Lower lobe of right lung (tissue), 2 donors: Measurements from ENCODE around the gene ATL3. TPM values are rescaled to one million over a fixed set of nuclear protein-coding genes. Genes with fewer than 3 reads are reported as not detected.
"Not testable (repeated sequence)": the region's sequence is repeated elsewhere in the genome, so short reads cannot be mapped to it uniquely, and the experiment has no call there.

Source experiments
- ATAC-seq, 2 donors: fragments of 200-7000 bp; cut with Tn5 transposase; one replicate each; pipeline ENCODE4 v1.9.1; 2020 to 2022; ENCODE audit warnings: mild to moderate bottlenecking in 2 of 2, moderate library complexity in 2 of 2
- DNase-seq: peaks from one replicate; pipeline ENCODE4 v3.0.0-alpha.2; 2020
- H3K27ac ChIP-seq: fragments of 200-600 bp; one replicate; pipeline ENCODE4 v1.8.0; 2022
- H3K27me3 ChIP-seq: fragments of 200-600 bp; one replicate; pipeline ENCODE4 v1.8.0; 2022; ENCODE audit warnings: low read depth
- H3K36me3 ChIP-seq: fragments of 200-600 bp; one replicate; pipeline ENCODE4 v1.8.0; 2022; ENCODE audit warnings: mild to moderate bottlenecking
- H3K4me1 ChIP-seq: fragments of 200-600 bp; one replicate; pipeline ENCODE4 v1.8.0; 2022
- H3K4me3 ChIP-seq: fragments of 200-600 bp; one replicate; pipeline ENCODE4 v1.8.0; 2022; ENCODE audit warnings: mild to moderate bottlenecking
- H3K9me3 ChIP-seq: fragments of 200-600 bp; one replicate; pipeline ENCODE4 v1.8.0; 2022
- CTCF ChIP-seq: fragments of 200-600 bp; IDR thresholded peaks from one replicate; pipeline ENCODE4 v1.8.0; 2022; ENCODE audit warnings: antibody characterized with exemption, mild to moderate bottlenecking
- intact Hi-C: fragments of 100-400 bp; cut with DNase I; formaldehyde crosslinking; loops from one replicate; pipeline ENCODE4 v1.11.0; 2022
- total RNA-seq: library from RNA; stranded (reverse); fragmentation: NEBNext Ultra II Directional; extraction: Animal tissue kit (Norgen Biotek cat#: 25700); gene quantifications from one replicate; pipeline ENCODE4 v1.2.1, GENCODE V29; 2021
- donor health status: DM: no; HTN: yes; CAD: no; lungs with severe emphysema.

ATL3 gene
- total RNA-seq, 1 donor from 2014 or later = 72.8 TPM

GRCh38 chr11:63686926-63687325 lies 15.8 kb upstream of the ATL3 start:
- H3K27ac ChIP-seq = no peak overlapping the region
- H3K9me3 ChIP-seq = no peaks in the 10 kb centered on the region
- no peak for ATAC-seq
- no peaks in the 10 kb centered on the region for H3K27me3 ChIP-seq
- H3K4me1 ChIP-seq = peaks cover 33% of the 10 kb centered on the region
- no peaks in the 10 kb centered on the region for H3K36me3 ChIP-seq
- intact Hi-C loops = no loop called here
- no peak for DNase-seq
- H3K4me3 ChIP-seq = no peak overlapping the region
- no peak for TF ChIP-seq CTCF

- H3K36me3 ChIP-seq, H3K9me3 ChIP-seq, intact Hi-C loops, ATAC-seq, H3K27me3 ChIP-seq, H3K4me3 ChIP-seq, DNase-seq, H3K27ac ChIP-seq: not testable (repeated sequence)
- peaks cover 33% of the 10 kb centered on the region for H3K4me1 ChIP-seq
Observed at GRCh38 chr11:63685158-63685721, 14.1 kb upstream of the ATL3 start.

DNA sequence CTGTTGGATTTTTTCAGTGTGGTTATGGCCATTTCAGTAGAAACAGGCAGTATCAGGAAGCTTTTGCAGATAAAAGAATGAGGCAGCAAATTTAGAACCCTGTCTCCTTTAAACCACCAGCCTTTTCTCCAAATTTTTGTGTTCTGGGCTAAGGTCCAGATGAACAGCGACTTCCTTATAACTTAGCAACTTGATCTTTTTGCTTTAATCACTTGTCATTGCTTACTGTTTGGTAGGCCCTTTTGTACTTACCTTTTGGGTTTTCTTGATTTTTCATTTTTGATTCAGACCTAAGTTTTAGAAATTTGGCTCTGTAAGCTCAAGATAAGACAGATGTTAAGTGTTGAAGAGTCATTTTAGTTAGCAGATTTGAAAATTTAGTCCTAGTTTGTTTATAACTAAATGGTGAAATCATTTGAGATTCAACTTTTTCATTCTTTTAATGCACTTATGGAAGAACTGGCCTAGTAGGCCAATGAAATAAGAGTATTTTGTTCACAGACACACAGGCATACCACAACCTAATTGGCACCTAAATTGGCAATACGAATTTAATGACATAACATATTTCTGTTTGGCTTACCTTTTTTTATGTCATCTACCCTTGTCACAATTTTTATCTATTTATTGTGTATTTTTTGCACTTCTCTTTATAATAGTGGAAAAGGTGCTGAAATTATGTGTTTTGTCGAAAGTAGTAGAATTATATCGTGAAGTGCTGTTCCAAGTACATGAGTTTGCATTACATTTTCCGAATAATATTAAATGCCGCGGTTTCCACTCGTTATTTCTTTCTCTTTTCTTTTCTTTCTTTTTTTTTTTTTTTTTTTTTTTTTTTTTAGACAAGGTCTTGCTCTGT lies 12.2 kb upstream of the ATL3 start:
- DNase-seq (no peak), ATAC-seq (no peak)
- intact Hi-C loops = no loop called here
- no peaks in the 10 kb centered on the region for H3K9me3 ChIP-seq
- H3K4me3 ChIP-seq = peak overlapping the region; percentile 72
- H3K27ac ChIP-seq = peak overlapping the region; percentile 44
- no peaks in the 10 kb centered on the region for H3K36me3 ChIP-seq
- H3K27me3 ChIP-seq = no peaks in the 10 kb centered on the region
- peaks cover 14% of the 10 kb centered on the region for H3K4me1 ChIP-seq
- no peak for TF ChIP-seq CTCF

GRCh38 chr11:63682066-63683021 lies 11.2 kb upstream of the ATL3 start:
- TF ChIP-seq CTCF = no peak
- H3K4me3 ChIP-seq = peak overlapping the region; percentile 72
- peak; percentile 55 for DNase-seq
- H3K27me3 ChIP-seq = no peaks in the 10 kb centered on the region
- ATAC-seq = peak in 1 of 2 donors; percentile 9
- H3K36me3 ChIP-seq = no peaks in the 10 kb centered on the region
- intact Hi-C loops = no loop called here
- H3K4me1 ChIP-seq = peaks cover 14% of the 10 kb centered on the region
- H3K27ac ChIP-seq = peak overlapping the region; percentile 88
- no peaks in the 10 kb centered on the region for H3K9me3 ChIP-seq

GRCh38 chr11:63681321-63682065 lies 10.3 kb upstream of the ATL3 start, which contains the start of gene RTN3:
RTN3 (plus strand) TSS chr11:63681500; CDS start chr11:63681637, 137 bp downstream.
- Histone ChIP-seq H3K27ac (peak within 1 kb of the TSS; percentile 88), H3K4me1 (peaks cover 14% of the 10 kb centered on the region), H3K27me3 (no peaks in the 10 kb centered on the region), H3K9me3 (no peaks in the 10 kb centered on the region), H3K4me3 (peak within 1 kb of the TSS; percentile 72), H3K36me3 (no peaks in the 10 kb centered on the region)
- intact Hi-C loops = no loop called here
- no peak for TF ChIP-seq CTCF
- ATAC-seq (peak; percentile 98), DNase-seq (peak; percentile 99)
